Thoracic aorta (tissue), 2 donors: ENCODE data around the gene TIMP2. TPM values are rescaled to one million over a fixed set of nuclear protein-coding genes. Genes with fewer than 3 reads are reported as not detected.

ENCODE experiments used
- ATAC-seq: fragments of 150-250 bp; one replicate; pipeline ENCODE4 v1.8.0; 2017; ENCODE audit warnings: low read depth; ENCODE audit not compliant: insufficient number of reproducible peaks, low FRiP score
- DNase-seq: peaks from one replicate; pipeline ENCODE4 v3.0.0-alpha.2; 2020; ENCODE audit warnings: low spot score
- H3K27ac ChIP-seq, 2 donors: fragments of 200-600 bp; sonication (generic); 1 replicate in 1 of 2; 2 replicates in 1 of 2; pipeline ENCODE4 v1.5.1; 2016; ENCODE audit warnings: mild to moderate bottlenecking in 2 of 2, moderate library complexity in 2 of 2
- H3K27me3 ChIP-seq: fragments of 200-600 bp; sonication (generic); replicated peaks from 2 replicates; pipeline ENCODE4 v1.6.0; 2016; ENCODE audit warnings: mild to moderate bottlenecking; ENCODE audit not compliant: insufficient read depth
- H3K36me3 ChIP-seq: fragments of 200-600 bp; sonication (generic); one replicate; pipeline ENCODE4 v1.5.1; 2016
- H3K4me1 ChIP-seq, 2 donors: fragments of 200-600 bp; sonication (generic); 1 replicate in 1 of 2; 2 replicates in 1 of 2; pipeline versions ENCODE4 v1.5.1 to v1.6.0; 2016; ENCODE audit warnings: low read depth in 2 of 2, mild to moderate bottlenecking in 1 of 2; ENCODE audit not compliant: control insufficient read depth in 1 of 2
- H3K4me3 ChIP-seq: fragments of 200-600 bp; sonication (generic); 2 replicates; pipeline ENCODE4 v1.5.1; 2016; ENCODE audit warnings: mild to moderate bottlenecking
- H3K9me3 ChIP-seq: fragments of 200-600 bp; sonication (generic); 2 replicates; pipeline ENCODE4 v1.5.1; 2016
- CTCF ChIP-seq: fragments of 200-600 bp; sonication (generic); IDR thresholded peaks from one replicate; pipeline ENCODE4 v1.5.1; 2019; ENCODE audit warnings: antibody characterized with exemption
- total RNA-seq, 2 donors: library from RNA; depleted of rRNA; stranded (reverse); fragments of >200 nt; gene quantifications; one replicate each; pipeline versions ENCODE4 v1.1.0 to v1.2.3, GENCODE V29; 2016

Gene TIMP2, protein sequence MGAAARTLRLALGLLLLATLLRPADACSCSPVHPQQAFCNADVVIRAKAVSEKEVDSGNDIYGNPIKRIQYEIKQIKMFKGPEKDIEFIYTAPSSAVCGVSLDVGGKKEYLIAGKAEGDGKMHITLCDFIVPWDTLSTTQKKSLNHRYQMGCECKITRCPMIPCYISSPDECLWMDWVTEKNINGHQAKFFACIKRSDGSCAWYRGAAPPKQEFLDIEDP
- total RNA-seq: 100 to 1,000 TPM; 475 to 619 TPM

DNA sequence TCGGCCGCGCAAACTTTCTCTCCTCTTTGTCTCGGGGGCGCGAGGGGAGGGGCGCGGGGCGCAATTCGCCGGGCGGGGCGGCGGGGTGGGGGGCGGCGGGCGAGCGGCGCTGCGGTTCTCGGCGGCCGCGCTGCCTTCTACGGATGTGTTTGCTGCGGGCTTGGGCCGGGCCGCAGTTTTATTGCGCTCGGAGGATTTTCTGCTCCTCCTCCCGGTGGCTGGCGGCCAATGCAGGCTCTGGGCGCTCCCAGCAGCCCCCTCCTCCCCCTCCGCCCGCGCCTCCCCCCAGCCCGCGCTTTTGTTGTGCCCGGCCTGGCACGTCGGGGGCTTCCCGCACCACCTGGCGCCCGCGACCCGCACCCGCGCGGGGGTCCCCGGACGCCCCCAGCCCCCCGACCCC, at the start of gene TIMP2:
Gene TIMP2 (minus strand): TSS at position 154 of the 400 bp plus-strand sequence. CDS start 299 bp downstream, outside the sequence.
- Histone ChIP-seq H3K4me3 (peak within 1 kb of the TSS; percentile 94), H3K4me1 (peaks cover 25 to 56% of the 10 kb centered on the region in 2 donors), H3K9me3 (no peaks in the 10 kb centered on the region), H3K36me3 (no peaks in the 10 kb centered on the region), H3K27me3 (no peaks in the 10 kb centered on the region), H3K27ac (peak within 1 kb of the TSS; percentile 97 to 100)
- ATAC-seq: peak; percentile 47
- peak; percentile 49 for DNase-seq
- TF ChIP-seq CTCF: peak; percentile 16

DNA sequence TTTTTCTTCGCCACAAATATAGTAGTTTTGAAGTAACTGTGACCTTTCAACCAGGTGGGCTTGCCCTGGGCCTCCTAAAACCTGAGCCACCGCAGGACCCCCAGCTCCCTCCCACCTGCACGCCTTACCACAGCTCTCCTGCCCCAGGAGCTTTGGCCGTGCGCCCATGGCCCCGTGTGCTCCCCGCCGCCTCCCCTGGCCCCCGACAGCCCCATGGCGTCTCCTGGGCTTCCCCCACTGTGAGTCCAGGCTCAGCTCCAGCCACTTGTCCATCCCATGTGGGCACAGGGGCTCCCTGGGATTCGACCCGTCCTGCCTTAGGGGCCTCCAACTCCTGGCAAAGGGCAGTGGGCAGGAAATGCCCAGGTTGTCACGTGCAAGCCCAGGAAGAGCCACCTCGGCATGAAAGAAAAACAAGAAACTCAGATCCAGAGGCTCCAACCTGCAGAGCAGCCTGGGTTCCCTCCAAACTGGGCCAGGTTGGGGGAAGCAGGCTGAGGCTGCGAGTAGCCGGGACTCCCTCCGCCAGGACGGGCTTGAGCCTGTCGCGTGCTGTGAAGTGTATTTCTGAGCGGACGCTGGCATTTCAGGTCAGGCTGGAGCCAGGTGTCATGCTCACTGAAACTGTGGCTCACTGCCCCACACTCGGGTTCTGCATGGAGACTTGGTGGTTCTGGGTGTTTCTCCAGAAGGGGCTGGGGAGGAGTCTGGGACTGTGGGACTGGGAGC, 48.8 kb upstream of the TIMP2 start:
- H3K27ac ChIP-seq: no peak overlapping the region

GRCh38 chr17:78973196-78973595, 48.0 kb upstream of the TIMP2 start:
- Histone ChIP-seq H3K36me3 (no peaks in the 10 kb centered on the region), H3K4me3 (no peak overlapping the region), H3K27ac (no peak overlapping the region), H3K4me1 (peaks cover 6 to 49% of the 10 kb centered on the region in 2 donors), H3K9me3 (no peaks in the 10 kb centered on the region), H3K27me3 (no peaks in the 10 kb centered on the region)
- ATAC-seq: no peak
- TF ChIP-seq CTCF: no peak
- no peak for DNase-seq

More for the DNA sequence above, 48.8 kb upstream of the TIMP2 start:
- no peaks in the 10 kb centered on the region for H3K36me3 ChIP-seq
- ATAC-seq (no peak), DNase-seq (no peak)
- peaks cover 9 to 56% of the 10 kb centered on the region in 2 donors for H3K4me1 ChIP-seq
- no peaks in the 10 kb centered on the region for H3K9me3 ChIP-seq
- no peaks in the 10 kb centered on the region for H3K27me3 ChIP-seq
- H3K4me3 ChIP-seq: no peak overlapping the region
- no peak for TF ChIP-seq CTCF

DNA sequence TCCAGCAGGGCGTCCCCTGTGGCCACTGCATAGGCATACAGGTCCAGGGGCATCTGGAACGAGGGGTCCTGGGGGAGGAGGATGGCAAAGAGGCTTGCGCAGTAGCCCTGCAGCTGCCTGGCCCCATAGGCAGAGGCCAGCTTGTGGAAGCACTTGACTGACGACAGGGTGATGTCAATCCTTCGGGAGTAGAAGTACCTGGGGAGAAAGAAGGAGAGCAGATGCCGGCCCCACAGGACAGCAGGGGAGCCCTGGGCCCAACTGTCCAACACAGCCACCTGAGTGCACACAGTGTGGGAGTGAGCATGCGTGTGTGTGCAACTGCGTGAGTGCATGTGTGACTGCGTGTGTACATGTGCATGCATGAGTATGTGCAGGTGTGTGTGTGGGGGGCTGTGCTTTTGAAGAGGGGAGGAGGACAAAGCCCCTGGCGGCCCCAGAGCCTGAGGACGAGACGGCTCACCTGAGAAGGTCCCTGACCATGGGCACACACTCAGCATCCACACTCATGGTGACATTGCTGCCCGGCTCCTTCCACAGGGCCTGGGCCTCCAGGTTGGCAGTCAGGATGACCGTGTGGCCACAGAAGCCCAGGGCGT, 47.4 kb upstream of the TIMP2 start:
- Histone ChIP-seq H3K4me3 (no peak overlapping the region), H3K27me3 (no peaks in the 10 kb centered on the region), H3K27ac (no peak overlapping the region), H3K36me3 (no peaks in the 10 kb centered on the region), H3K4me1 (peaks cover 3 to 43% of the 10 kb centered on the region in 2 donors), H3K9me3 (no peaks in the 10 kb centered on the region)
- ATAC-seq (no peak), DNase-seq (no peak)
- no peak for TF ChIP-seq CTCF
